ENCODE measurements around the gene DRG2.

DNA sequence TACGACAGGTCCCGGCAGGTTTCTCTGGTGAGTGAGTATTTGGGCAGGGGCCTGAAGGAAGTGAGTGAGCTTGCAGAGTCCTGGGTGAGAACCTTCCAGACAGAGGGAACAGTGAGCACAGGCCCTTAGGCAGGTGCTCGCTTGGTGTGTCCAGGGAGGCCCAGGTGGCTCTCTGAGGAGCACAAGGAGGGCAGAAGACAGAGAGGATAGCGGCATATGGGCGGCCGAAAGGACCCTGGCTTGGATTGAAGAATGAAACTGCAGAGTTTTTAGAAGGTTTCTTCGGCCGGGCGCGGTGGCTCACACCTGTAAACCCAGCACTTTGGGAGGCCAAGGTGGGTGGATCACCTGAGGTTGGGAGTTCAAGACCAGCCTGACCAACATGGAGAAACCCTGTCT is 6.7 kb downstream of the DRG2 start:
- TF ChIP-seq, protein P1, sequence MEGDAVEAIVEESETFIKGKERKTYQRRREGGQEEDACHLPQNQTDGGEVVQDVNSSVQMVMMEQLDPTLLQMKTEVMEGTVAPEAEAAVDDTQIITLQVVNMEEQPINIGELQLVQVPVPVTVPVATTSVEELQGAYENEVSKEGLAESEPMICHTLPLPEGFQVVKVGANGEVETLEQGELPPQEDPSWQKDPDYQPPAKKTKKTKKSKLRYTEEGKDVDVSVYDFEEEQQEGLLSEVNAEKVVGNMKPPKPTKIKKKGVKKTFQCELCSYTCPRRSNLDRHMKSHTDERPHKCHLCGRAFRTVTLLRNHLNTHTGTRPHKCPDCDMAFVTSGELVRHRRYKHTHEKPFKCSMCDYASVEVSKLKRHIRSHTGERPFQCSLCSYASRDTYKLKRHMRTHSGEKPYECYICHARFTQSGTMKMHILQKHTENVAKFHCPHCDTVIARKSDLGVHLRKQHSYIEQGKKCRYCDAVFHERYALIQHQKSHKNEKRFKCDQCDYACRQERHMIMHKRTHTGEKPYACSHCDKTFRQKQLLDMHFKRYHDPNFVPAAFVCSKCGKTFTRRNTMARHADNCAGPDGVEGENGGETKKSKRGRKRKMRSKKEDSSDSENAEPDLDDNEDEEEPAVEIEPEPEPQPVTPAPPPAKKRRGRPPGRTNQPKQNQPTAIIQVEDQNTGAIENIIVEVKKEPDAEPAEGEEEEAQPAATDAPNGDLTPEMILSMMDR (IDR thresholded peaks at IDR 0.05 in 8 of 11, conservative IDR thresholded peaks at IDR 0.05 in 3 of 11) = no peak
- TF ChIP-seq POLR2AphosphoS5 (IDR thresholded peaks at IDR 0.05) = no peak

All from spleen (tissue), 7 donors.